Measurements from ENCODE around the gene RBM41. TPM values are rescaled to one million over a fixed set of nuclear protein-coding genes. Genes with fewer than 3 reads are reported as not detected.

RBM41 gene
- total RNA-seq, 1 experiment from 2014 or later, result 19.4 TPM

- TF ChIP-seq, protein P1, sequence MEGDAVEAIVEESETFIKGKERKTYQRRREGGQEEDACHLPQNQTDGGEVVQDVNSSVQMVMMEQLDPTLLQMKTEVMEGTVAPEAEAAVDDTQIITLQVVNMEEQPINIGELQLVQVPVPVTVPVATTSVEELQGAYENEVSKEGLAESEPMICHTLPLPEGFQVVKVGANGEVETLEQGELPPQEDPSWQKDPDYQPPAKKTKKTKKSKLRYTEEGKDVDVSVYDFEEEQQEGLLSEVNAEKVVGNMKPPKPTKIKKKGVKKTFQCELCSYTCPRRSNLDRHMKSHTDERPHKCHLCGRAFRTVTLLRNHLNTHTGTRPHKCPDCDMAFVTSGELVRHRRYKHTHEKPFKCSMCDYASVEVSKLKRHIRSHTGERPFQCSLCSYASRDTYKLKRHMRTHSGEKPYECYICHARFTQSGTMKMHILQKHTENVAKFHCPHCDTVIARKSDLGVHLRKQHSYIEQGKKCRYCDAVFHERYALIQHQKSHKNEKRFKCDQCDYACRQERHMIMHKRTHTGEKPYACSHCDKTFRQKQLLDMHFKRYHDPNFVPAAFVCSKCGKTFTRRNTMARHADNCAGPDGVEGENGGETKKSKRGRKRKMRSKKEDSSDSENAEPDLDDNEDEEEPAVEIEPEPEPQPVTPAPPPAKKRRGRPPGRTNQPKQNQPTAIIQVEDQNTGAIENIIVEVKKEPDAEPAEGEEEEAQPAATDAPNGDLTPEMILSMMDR (conservative IDR thresholded peaks at IDR 0.05), result no peak
- H2BK15ac ChIP-seq (ENCODE audit: low read depth, low read length), result no peak overlapping the region
- Mint-ChIP-seq H3K4me3 (no peak overlapping the region), H3K27ac (no peak overlapping the region), H3K36me3 (ENCODE audit: insufficient read depth in 1 of 3, low read depth in 3 of 3) (no peaks in the 10 kb centered on the region), H3K4me1 (no peaks in the 10 kb centered on the region), H3K27me3 (ENCODE audit: low read depth) (no peaks in the 10 kb centered on the region), H3K9me3 (peaks cover 0 to 38% of the 10 kb centered on the region in 2 experiments; a peak in 2 of 5 replicates)
- H3K23me2 ChIP-seq (ENCODE audit: insufficient read length, low read depth, low read length, poor library complexity, severe bottlenecking), result no peaks in the 10 kb centered on the region
- H3T11ph ChIP-seq (ENCODE audit: low read length), result no peak overlapping the region
- no peak overlapping the region for H3K9ac ChIP-seq (ENCODE audit: extremely low read depth, insufficient read length, low read length)
- H3K27me3 ChIP-seq (ENCODE audit: insufficient read depth, low read length), result no peaks in the 10 kb centered on the region
- no peak overlapping the region for H4K8ac ChIP-seq (replicated peaks; ENCODE audit: insufficient read length, low read depth, low read length)
- H2AFZ ChIP-seq (ENCODE audit: low read length), result no peak overlapping the region
- H3K9me3 ChIP-seq (ENCODE audit: control insufficient read depth, low read depth, low read length), result no peaks in the 10 kb centered on the region
- no peak overlapping the region for H3K18ac ChIP-seq (ENCODE audit: insufficient read length, low read depth, low read length)
- WGBS (ENCODE audit: extremely low coverage, insufficient read length, low lambda C conversion rate), result no CpG with 5 or more reads among the region's 1 CpG
- H4K20me1 ChIP-seq (ENCODE audit: control insufficient read depth, insufficient read depth, insufficient read length), result no peaks in the 10 kb centered on the region
- H2AK5ac ChIP-seq (ENCODE audit: insufficient read length, low read length), result no peak overlapping the region
- H2BK12ac ChIP-seq (ENCODE audit: insufficient read length, low read depth, low read length), result no peak overlapping the region
- H2BK5ac ChIP-seq (ENCODE audit: insufficient read length, low read length), result no peak overlapping the region
- H3K4me1 ChIP-seq (ENCODE audit: insufficient read depth, low read length), result no peaks in the 10 kb centered on the region
- H3K4me2 ChIP-seq (ENCODE audit: insufficient read depth, insufficient read length, low read length), result no peak overlapping the region
- no peak for DNase-seq
- no peak overlapping the region for H2BK120ac ChIP-seq (ENCODE audit: low read depth, low read length, poor library complexity, severe bottlenecking)
- no peak overlapping the region for H3K56ac ChIP-seq (ENCODE audit: insufficient read length, low read depth, low read length)
- H4K5ac ChIP-seq (ENCODE audit: insufficient read length, low read depth, low read length), result no peak overlapping the region
- H3K4ac ChIP-seq (ENCODE audit: low read depth, low read length), result no peak overlapping the region
- no peak overlapping the region for H3K27ac ChIP-seq (ENCODE audit: insufficient read length, low read depth, low read length)
- H3K79me2 ChIP-seq (ENCODE audit: insufficient read depth, low read length), result no peaks in the 10 kb centered on the region
- no peak overlapping the region for H4K91ac ChIP-seq (ENCODE audit: insufficient read length, low read depth, low read length)
- no peak overlapping the region for H2BK20ac ChIP-seq (ENCODE audit: low read depth, low read length, poor library complexity, severe bottlenecking)
- H3K79me1 ChIP-seq (ENCODE audit: insufficient read depth, low read depth, low read length, poor library complexity, severe bottlenecking), result no peaks in the 10 kb centered on the region
- H3K14ac ChIP-seq (ENCODE audit: insufficient read depth, low read length), result no peak overlapping the region
- no peak overlapping the region for H3K23ac ChIP-seq (ENCODE audit: insufficient read length, low read depth, low read length)
Measured at GRCh38 chrX:107029752-107030151, 88.9 kb downstream of the RBM41 start.
